Measurements from ENCODE around the gene GORASP2. TPM values are rescaled to one million over a fixed set of nuclear protein-coding genes. Genes with fewer than 3 reads are reported as not detected.
A peak's percentile ranks its signal among the peaks of the same experiment; 100 is the strongest.

GORASP2 gene
- total RNA-seq, 1 donor, result 67.8 TPM

DNA sequence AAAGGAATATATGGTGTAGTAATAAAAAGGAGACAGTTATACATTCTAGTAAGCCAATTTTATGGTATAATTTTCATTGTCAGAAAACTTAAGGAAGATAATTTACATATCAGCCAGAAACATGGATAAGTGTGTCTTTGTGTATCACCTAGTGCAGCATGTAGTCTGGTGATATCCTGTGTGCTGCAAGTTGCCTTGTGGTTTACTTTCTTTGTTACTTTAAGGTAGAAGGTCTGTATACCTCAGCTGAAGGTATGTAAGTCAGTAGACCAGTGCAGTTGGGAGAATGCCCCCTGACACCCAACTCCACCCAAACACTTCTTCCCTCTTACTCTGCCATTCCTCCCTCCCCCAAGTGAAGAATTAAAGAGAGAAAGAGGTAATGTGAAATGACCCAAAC, 11.0 kb downstream of the GORASP2 start:
- no peak overlapping the region for H3K4me3 ChIP-seq (ENCODE audit: low read depth, low read length)
- no peak for DNase-seq (ENCODE audit: low read depth)
- TF ChIP-seq, protein P1, sequence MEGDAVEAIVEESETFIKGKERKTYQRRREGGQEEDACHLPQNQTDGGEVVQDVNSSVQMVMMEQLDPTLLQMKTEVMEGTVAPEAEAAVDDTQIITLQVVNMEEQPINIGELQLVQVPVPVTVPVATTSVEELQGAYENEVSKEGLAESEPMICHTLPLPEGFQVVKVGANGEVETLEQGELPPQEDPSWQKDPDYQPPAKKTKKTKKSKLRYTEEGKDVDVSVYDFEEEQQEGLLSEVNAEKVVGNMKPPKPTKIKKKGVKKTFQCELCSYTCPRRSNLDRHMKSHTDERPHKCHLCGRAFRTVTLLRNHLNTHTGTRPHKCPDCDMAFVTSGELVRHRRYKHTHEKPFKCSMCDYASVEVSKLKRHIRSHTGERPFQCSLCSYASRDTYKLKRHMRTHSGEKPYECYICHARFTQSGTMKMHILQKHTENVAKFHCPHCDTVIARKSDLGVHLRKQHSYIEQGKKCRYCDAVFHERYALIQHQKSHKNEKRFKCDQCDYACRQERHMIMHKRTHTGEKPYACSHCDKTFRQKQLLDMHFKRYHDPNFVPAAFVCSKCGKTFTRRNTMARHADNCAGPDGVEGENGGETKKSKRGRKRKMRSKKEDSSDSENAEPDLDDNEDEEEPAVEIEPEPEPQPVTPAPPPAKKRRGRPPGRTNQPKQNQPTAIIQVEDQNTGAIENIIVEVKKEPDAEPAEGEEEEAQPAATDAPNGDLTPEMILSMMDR (IDR thresholded peaks at IDR 0.05; ENCODE audit: insufficient read depth, low read depth, low read length), result no peak

- H3K4me3 ChIP-seq (ENCODE audit: low read depth, low read length), result no peak overlapping the region
- TF ChIP-seq, protein P1 (IDR thresholded peaks at IDR 0.05; ENCODE audit: insufficient read depth, low read depth, low read length), result no peak
- DNase-seq (ENCODE audit: low read depth), result peak; percentile 32
Observed at GRCh38 chr2:170942615-170943014, 13.6 kb downstream of the GORASP2 start.

- peak; percentile 48 for DNase-seq (ENCODE audit: low read depth)
- H3K4me3 ChIP-seq (ENCODE audit: low read depth, low read length), result no peak overlapping the region
- TF ChIP-seq, protein P1 (IDR thresholded peaks at IDR 0.05; ENCODE audit: insufficient read depth, low read depth, low read length), result no peak
Observed at GRCh38 chr2:170943041-170943440, 14.0 kb downstream of the GORASP2 start.

DNA sequence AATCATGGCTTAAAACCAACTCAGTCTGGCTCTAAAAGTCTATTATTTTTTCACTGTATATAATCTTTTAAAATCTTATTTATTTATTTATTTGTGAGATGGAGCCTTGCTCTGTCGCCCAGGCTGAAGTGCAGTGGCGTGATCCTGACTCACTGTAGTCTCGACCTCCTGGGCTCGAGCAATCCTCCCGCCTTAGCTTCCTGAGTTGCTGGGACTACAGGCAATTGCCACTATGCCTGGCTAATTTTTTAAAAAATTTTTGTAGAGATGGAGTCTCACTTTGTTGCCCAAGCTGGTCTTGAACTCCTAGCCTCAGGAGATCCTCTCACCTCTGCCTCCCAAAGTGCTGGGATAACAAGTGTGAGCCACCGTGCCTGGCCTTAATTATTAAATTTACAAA, 14.5 kb downstream of the GORASP2 start:
- DNase-seq (ENCODE audit: low read depth), result no peak
- no peak overlapping the region for H3K4me3 ChIP-seq (ENCODE audit: low read depth, low read length)
- TF ChIP-seq, protein P1 (IDR thresholded peaks at IDR 0.05; ENCODE audit: insufficient read depth, low read depth, low read length), result no peak

GRCh38 chr2:170944545-170944944, 15.5 kb downstream of the GORASP2 start:
- DNase-seq (ENCODE audit: low read depth), result no peak
- TF ChIP-seq, protein P1 (IDR thresholded peaks at IDR 0.05; ENCODE audit: insufficient read depth, low read depth, low read length), result no peak
- no peak overlapping the region for H3K4me3 ChIP-seq (ENCODE audit: low read depth, low read length)

GRCh38 chr2:170949415-170949814, 20.4 kb downstream of the GORASP2 start:
- H3K4me3 ChIP-seq (ENCODE audit: low read depth, low read length), result no peak overlapping the region
- no peak for DNase-seq (ENCODE audit: low read depth)
- TF ChIP-seq, protein P1 (IDR thresholded peaks at IDR 0.05; ENCODE audit: insufficient read depth, low read depth, low read length), result no peak

GRCh38 chr2:170950221-170950761, 21.2 kb downstream of the GORASP2 start:
- TF ChIP-seq, protein P1 (IDR thresholded peaks at IDR 0.05; ENCODE audit: insufficient read depth, low read depth, low read length), result no peak
- DNase-seq (ENCODE audit: low read depth), result no peak
- no peak overlapping the region for H3K4me3 ChIP-seq (ENCODE audit: low read depth, low read length)

Data from fibroblast of villous mesenchyme (primary cell).